ENCODE measurements around the gene LEKR1. TPM values are rescaled to one million over a fixed set of nuclear protein-coding genes. Genes with fewer than 3 reads are reported as not detected.

Gene LEKR1
- total RNA-seq, 1 donor: 0.81 TPM

DNA sequence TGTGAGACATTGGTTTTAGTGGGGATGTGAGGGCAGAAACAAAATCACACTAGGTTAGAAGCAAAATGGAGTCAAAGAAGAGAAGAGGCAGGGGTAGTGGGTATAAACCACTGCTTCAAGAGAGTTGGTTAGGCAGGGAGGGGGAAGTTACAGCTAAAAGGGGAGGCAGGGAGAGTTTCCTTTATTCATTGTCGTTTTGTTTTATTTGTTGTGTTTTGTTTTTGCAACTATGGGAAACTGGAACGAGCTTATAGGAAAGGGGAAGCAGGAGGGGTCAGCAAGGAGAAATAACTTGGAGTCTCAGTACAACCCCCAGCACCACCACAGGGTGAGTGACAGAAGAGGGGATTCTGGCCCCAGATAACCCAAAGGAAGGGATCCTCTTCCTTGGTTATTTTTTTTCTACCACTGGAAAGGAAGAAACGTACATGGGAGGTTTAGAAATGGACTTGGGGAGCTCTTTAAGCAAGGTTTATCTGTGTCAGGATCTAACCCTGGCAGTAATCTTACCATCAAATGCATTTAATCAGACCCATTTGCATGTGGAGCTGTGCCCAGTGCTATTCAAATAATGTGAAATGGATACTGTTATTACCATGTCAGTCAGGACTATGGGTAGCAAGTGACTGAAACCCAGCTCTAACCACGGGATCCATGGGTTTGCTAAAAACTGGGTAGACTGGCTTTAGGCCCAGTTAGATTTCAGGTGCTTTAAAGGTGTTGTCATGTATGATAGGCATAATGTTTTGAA, 265.1 kb downstream of the LEKR1 start:
- no peak overlapping the region for H3K4me3 ChIP-seq (ENCODE audit: low read depth, low read length)
- TF ChIP-seq, protein P1, sequence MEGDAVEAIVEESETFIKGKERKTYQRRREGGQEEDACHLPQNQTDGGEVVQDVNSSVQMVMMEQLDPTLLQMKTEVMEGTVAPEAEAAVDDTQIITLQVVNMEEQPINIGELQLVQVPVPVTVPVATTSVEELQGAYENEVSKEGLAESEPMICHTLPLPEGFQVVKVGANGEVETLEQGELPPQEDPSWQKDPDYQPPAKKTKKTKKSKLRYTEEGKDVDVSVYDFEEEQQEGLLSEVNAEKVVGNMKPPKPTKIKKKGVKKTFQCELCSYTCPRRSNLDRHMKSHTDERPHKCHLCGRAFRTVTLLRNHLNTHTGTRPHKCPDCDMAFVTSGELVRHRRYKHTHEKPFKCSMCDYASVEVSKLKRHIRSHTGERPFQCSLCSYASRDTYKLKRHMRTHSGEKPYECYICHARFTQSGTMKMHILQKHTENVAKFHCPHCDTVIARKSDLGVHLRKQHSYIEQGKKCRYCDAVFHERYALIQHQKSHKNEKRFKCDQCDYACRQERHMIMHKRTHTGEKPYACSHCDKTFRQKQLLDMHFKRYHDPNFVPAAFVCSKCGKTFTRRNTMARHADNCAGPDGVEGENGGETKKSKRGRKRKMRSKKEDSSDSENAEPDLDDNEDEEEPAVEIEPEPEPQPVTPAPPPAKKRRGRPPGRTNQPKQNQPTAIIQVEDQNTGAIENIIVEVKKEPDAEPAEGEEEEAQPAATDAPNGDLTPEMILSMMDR (IDR thresholded peaks at IDR 0.05; ENCODE audit: insufficient read depth, low read length): no peak
- DNase-seq (ENCODE audit: low read depth): no peak

DNA sequence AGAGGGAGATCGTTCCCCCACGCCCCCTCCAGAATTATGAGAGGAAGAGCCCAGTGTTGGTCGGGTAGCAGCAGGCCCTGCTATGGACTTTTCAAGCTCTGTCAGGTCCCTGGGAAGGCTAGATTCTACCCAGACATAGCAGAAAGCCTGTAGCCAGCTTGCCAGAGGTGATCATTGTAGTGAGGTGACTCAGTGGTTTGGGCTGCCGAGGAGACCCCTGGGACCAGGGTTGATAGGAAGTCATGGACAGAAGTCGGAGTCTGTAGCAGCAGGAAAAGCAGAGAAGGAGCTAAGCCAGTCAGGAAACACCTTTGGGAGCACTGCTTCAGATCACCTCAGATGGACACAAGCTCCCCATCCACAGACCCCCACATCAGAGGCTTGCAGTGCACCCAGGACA, 266.1 kb downstream of the LEKR1 start:
- peak; percentile 45 for DNase-seq (ENCODE audit: low read depth)
- TF ChIP-seq, protein P1 (IDR thresholded peaks at IDR 0.05; ENCODE audit: insufficient read depth, low read length): no peak
- H3K4me3 ChIP-seq (ENCODE audit: low read depth, low read length): no peak overlapping the region

DNA sequence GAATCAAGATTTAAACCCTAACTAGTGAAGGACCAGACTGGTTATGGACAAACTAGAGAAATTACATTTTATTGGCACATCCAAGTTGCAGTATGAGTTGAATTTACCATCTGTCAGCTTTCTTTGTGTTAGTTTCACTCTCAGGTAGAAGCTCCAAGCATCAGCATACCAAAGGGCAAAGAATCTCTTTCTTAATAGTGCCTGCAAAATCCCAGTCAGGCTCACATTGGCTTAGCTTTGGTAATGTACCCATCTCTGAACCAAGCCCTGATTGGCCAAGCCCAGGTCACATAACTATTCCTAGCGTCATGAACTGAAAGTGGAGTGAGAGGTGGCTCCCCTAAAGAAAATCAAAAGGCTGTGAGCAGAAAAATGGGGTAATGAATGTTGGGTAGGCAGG, 266.9 kb downstream of the LEKR1 start:
- H3K4me3 ChIP-seq (ENCODE audit: low read depth, low read length): no peak overlapping the region
- DNase-seq (ENCODE audit: low read depth): no peak
- TF ChIP-seq, protein P1 (IDR thresholded peaks at IDR 0.05; ENCODE audit: insufficient read depth, low read length): no peak

DNA sequence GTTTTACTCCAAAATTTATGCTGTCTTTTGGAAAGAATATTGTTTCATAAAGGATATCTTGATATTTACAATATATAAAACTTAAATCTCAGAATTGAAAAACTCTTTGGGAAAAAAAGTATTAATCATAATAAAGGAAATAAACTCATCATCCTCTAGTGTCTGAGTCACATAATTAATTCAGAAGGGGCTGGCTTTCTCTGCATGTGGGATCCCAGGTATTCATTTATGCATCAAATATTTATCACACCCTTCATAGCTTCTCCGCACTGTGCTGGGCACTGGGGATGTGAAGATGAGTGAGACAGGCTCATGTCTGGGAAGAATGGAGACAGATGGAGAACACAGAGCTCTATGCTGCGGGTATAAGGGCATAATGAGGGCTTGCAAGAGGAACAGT, 268.1 kb downstream of the LEKR1 start:
- TF ChIP-seq, protein P1 (IDR thresholded peaks at IDR 0.05; ENCODE audit: insufficient read depth, low read length): no peak
- no peak for DNase-seq (ENCODE audit: low read depth)
- no peak overlapping the region for H3K4me3 ChIP-seq (ENCODE audit: low read depth, low read length)

DNA sequence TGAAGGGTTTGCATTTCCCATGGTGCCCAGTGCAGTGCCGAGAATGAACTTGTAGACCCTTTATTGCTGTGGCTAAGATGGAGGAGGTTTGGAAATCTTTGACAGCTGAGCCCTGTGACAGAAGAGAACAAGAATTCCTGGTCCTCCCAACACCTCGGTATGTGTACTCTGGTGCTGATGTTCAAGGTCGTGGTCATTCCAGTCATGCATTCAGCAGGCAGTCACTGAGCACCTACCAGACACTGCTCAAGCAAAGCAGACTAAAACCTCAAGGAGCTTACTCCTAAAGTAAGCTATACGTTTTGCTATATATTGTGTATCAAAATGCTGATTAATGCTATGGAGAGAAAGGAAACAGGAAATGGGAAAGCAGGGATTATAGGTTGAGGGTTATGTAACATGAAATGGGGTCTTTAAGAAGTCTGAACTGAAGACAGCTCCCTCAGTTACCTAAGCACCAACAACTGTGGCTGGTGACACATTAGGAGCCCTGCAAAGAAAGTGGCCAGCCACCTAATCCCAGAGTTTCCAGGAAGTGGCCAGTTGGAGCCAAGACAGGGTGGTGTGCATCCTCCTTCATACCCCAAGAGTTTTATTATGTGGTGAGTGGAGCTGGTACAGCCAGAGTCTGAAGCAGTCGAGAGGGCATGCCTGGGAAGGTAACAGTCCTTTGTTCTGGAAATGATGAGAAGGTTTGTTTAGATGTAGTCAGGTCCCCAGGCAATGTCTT, 268.8 kb downstream of the LEKR1 start:
- DNase-seq (ENCODE audit: low read depth): no peak
- TF ChIP-seq, protein P1 (IDR thresholded peaks at IDR 0.05; ENCODE audit: insufficient read depth, low read length): no peak
- H3K4me3 ChIP-seq (ENCODE audit: low read depth, low read length): no peak overlapping the region

Small RNAs within 50 kb of the gene (small RNA-seq; reads per million reads assigned to genes)
- not detected for gene KLF3P2

Other genes starting within 250 kb of the LEKR1 start
- gene TIPARP, start 151.8 kb upstream of the LEKR1 start, total RNA-seq (ENCODE audit: low replicate concordance): 26.1 and 67.1 TPM in 2 replicates